Measurements from ENCODE around the gene ANKRD65.
"Not testable (repeated sequence)": the region's sequence is repeated elsewhere in the genome, so short reads cannot be mapped to it uniquely, and the experiment has no call there.

ANKRD65 gene

DNA sequence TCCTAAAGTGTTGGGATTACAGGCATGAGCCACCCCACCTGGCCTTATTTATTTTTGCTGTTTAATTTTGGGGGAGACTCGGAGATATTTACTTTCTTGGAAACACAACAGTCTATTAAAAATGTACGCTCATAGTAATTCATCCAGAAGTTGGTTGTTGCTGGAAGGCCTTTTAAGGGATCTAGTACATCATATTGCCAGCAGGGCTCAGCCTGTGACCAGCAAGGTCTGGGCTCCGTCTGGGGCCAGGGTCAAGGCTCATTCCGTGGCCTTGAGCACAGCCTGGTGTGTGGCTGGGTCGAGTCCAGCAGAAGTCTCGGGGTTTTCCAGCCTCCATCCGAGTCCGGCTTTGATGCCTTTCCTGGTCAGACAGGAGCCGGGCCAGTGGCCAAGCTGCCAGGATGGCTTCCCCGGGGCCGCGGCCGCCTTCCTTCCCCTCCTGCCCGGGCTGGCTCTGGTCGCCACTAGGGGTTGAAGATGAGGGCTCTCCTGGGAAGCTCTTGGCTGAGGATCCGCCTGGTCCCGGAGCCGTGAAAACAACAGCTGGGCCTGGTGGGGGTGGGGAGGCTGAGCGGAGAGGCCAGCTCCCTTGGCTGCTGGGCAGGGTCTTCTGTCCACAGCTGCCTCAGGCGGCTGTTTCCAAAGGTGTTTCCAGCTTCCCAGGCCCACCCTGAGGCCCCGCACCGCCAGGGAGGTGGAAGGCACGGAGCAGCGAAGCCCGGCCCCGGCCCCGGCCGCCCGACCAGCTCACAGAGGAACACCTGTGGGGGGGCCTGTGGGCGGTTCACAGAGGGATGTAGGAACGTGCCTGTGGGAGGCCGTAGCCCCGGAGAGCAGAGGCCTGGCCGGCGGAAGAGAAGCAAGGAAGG, 9.3 kb upstream of the ANKRD65 start:
- DNase-seq: peak; percentile 24

DNA sequence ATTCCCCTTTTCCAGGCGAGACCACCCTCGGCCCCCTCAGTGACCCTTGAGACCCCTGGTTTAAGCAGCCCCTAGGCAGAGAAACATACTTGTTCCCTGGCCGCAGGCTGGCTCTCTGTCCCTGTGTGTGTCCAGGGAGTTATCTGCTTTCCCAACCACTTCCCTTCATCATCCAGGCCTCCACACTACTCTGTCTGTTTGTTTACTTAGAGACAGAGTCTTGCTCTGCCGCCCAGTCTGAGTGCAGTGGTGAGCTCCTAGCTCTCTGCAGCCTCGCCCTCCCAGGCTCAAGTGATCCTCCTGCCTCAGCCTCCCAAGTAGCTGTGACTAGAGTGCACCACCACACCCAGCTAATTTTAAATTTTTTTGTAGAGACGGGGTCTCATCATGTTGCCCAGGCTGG, 8.6 kb upstream of the ANKRD65 start:
- DNase-seq: peak; percentile 21

DNA sequence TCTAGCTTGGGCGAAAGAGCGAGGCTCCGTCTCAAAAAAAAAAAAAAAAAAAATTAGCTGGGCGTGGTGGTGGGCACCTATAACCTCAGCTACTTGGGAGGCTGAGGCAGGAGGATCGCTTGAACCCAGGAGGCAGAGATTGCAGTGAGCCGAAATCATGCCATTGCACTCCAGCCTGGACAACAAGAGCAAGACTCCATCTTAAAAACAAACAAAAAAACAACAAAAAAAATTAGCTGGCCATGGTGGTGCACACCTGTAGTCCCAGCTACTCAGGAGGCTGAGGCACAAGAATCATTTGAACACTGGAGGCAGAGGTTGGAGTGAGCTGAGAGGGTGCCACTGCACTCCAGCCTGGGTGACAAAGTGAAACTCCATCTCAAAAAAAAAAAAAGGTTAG, 7.9 kb upstream of the ANKRD65 start:
- DNase-seq: not testable (repeated sequence)

DNA sequence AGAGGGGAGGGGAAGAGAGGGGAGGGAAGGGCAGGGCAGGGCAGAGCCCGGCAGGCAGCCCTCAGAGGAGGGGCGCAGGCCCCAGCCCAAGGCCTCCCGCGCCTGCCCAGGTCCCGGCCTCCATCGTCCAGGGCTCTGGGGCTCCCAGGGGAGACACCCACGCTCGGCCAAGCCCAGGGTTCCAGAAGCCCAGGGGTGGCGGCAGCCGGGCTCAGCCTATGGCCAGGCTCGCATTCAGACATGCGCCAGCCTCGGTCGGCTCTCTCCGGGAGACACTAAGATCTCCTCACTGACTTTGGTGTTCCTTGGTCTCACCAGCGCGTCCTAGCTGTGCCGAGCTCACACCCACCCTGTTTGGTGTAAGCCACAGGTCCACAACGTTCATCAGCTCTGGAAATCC, 7.1 kb upstream of the ANKRD65 start:
- DNase-seq: no peak

DNA sequence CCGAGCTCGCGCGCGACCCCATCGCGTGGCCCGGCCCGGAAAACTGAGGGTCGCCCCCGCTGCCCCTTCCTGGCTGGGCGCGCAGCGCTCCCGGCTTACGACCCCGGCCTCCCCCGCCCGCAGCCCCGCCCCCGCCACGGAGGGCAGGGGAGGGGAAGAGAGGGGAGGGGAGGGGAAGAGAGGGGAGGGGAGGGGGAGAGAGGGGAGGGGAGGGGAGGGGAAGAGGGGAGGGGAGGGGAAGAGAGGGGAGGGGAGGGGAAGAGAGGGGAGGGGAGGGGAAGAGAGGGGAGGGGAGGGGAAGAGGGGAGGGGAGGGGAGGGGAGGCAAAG, 6.7 kb upstream of the ANKRD65 start:
- no peak for DNase-seq

DNA sequence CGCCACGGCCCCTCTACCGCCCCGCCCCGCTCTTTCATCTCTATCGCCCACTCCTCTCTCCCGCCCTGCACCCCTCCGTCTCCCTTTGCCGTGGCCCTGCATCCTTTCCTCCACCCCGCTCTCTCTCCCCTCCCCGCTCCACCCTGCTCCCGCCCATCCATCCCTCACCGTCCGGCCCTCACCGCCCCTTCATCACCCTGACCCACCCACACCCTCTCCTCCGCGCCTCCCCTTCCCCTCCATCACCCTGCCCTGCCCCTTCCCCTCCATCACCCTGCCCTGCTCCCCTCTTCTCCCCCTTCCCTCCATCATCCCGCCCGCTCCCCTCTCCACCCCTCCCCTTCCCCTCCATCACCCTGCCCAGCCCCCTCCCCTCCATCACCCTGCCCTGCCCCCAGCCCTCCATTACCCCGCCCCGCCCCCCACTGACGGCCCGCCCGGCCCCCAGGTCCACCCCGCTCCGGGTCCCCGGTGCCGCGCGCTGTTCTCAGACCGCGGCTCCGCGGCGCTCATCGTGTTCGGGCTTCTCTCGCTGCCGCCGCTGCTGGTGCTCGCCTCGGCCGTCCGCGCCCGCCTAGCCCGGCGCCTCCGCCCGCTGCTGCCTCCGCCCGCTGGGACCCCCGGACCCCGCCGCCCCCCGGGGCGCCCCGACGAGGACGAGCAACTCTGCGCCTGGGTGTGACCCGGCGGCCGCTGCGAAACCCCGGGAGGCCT, 6.2 kb upstream of the ANKRD65 start:
- DNase-seq: peak; percentile 14

DNA sequence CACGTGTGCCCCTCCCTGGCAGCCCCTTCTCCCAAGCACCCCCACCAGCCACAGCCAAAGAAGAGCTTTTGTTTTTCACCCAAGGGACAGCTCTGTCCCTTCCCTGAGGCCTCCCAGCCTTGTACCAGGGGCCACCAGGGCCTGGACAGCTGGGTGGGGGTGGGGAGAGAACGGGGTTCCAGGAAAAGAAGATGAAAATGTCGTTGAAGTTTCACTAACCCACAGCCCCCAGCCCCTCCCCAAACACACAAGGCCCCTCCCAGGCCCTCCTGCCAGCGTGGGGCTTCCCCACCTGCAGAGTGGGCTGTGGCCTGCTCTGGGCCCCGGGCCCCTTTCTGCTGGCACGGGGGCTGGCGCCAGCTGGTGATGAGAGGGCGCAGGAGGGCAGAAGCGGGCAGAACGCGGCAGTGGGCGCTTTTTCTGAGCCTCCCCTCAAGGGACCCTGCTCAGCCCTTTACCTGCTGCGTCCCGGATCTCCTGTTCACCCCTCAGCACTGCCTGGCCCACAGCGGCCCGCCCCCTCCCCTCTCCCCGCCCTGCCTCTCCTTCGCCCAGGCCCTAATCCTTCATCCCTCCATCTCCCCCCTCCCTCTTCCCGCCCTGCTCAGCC, 5.5 kb upstream of the ANKRD65 start:
- no peak for DNase-seq

DNA sequence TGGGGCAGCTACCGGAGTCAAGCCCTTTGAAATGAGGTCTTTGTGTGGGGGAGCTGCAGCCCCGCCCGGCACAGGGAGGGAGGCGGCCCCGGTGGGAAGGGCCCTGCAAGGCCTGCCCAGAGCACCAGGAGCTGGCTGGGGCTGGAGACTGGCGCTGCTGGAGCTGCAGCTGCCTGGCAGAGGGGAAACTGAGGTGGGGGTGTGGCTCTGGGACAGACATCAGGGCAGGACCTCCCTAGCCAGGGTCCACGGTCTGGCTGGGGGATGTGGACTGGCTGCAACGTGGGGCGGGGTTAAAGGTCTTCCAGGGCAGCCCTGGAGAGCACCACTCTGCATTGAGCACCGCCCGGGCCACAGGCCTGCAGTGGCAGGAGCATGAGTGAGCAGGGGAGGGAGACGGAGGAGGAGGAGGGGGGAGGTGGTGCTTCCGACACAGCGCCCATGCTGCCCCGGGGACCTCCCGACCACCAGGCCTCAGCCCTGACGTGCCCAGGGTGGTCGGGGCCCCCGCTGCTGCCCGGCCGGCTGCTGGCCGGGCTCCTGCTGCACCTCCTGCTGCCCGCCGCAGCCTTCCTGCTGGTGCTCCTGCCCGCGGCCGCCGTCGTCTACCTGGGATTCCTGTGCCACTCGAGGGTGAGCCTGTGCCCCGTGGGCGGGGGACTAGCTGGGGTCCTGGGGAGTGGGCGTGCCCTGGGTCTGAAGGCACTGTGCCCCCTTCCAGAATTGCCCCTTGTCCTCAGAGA, 4.8 kb upstream of the ANKRD65 start:
- DNase-seq: no peak

DNA sequence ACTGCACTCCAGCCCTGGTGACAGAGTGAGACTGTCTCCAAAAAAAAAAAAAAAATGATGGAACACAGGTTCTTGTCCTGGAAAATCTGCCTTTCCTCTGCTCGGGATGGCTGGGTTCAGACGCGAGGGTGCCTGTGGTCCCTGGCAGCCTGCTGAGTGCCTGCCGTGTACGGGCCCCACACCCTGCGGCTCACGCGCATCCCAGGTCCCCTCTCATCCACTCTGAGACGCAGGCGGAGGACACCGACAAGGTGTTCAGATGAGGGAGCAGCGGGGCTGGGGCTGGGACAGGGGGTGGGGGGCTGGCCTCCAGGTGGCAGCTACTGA, 4.3 kb upstream of the ANKRD65 start:
- DNase-seq: no peak

DNA sequence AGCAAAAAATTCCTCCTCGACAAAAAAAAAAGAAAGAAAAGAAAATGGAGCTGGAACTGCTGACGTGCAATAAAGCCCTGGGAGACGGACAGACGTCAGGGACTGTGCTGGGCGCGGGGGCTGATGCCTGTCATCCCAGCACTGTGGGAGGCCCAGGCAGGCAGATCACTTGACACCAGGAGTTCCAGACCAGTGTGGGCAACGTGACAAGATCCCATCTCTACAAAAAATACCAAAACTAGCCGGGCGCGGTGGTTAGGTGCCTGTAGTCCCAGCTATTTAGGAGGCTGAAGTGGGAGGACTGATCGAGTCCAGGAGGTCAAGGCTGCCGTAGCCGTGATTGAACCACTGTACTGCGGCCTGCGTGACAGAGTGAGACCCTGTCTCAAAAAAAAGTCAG, 3.6 kb upstream of the ANKRD65 start:
- no peak for DNase-seq

DNA sequence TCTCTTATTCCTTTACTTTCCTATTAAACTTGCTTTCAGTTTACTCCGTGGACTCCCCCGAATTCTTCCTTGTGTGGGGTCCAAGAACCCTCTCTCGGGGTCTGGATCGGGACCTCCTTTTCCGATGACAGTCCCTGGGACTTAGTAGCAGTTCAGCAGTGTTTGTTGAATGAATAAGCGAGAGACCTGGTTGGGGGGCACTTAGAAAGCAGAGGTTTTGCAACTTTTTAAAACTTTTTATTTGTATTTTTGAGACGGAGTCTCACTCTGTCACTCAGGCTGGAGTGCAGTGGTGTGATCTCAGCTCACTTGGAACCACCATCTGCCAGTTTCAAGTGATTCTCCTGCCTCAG, 2.1 kb upstream of the ANKRD65 start:
- no peak for DNase-seq

DNA sequence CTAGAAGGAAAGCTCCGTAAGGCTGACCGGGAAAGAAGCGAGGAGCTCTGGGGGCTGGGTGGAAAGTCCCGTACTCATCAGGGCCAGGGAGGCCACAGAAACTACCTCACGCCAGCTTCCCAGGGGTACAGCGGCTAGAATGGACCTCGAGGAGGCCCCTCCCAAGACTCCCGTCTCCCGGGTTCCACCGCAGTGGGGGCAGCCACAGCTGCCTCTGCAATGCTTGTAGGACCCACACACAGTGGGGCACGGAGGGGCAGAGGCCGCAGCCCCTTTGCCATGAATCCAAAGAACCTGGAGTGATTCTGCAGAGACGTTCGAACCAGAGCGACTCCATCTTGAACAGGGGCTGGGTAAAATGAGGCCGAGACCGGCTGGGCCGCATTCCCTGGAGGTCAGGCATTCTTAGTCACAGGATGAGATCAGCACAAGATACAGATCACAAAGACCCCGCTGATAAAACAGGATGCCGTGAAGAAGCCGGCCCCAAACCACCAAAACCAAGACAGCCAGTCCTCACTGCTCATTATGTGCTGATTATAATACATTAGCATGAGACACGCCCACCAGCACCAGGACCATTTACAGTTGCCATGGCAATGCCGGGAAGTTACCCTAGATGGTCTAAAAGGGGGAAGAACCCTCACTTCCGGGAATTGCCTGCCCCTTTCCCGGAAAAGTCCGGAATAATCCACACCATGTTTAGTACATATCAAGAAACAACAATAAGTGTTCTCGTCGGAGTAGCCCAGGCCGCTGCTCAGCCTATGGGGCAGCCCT, 1.6 kb upstream of the ANKRD65 start:
- DNase-seq: peak; percentile 58

DNA sequence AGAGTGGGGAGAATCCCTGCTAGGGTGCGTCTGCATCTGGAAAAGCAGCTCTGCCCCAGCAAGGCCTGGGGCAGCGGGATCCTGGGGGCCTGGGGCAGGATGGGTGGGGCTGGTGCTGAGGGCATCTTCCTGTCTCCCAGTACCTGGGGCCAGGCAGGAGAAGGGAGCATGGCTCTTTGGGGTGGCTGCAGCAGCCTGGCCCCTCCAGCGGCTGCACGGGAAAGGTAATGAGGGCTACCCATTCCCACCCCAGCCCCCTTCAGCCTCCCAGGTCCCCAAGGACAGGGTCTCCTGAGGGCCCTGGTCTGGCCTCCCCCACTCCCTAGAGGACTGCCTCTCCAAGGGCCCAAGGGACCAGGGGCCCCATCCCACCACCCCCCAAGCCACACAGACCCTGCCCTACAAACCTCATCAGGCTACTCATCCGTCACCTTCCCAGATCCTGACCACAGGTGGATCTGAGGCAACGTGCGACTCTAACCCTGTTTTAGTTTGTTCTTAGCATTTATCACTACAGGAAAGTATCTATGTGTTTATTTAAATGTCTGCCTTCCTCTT, 910 bp upstream of the ANKRD65 start:
- no peak for DNase-seq

DNA sequence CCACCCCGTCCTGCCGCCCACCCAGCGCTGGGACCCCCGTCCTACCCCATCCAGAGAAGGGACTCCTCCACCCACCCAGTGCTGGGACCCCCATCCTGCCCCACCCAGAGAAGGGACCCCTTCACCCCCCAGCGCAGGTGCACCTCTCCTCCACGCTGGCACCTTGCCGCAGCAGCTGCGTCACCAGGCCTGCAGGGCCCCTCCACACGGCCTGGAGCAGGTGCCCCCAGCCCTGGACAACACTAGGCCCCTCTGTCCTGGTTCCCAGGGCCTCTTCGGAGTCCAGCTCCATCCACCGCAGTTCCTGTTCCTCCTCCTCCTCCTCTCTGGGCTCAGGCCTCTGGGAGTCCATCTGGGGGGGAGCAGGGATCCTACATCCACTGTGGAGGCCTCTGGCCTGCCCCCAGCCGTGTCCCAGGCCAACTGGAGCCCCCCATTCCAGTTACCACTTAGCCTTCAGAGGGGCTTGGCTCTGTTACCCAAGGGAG, 378 bp downstream of the ANKRD65 start:
- DNase-seq: no peak

DNA sequence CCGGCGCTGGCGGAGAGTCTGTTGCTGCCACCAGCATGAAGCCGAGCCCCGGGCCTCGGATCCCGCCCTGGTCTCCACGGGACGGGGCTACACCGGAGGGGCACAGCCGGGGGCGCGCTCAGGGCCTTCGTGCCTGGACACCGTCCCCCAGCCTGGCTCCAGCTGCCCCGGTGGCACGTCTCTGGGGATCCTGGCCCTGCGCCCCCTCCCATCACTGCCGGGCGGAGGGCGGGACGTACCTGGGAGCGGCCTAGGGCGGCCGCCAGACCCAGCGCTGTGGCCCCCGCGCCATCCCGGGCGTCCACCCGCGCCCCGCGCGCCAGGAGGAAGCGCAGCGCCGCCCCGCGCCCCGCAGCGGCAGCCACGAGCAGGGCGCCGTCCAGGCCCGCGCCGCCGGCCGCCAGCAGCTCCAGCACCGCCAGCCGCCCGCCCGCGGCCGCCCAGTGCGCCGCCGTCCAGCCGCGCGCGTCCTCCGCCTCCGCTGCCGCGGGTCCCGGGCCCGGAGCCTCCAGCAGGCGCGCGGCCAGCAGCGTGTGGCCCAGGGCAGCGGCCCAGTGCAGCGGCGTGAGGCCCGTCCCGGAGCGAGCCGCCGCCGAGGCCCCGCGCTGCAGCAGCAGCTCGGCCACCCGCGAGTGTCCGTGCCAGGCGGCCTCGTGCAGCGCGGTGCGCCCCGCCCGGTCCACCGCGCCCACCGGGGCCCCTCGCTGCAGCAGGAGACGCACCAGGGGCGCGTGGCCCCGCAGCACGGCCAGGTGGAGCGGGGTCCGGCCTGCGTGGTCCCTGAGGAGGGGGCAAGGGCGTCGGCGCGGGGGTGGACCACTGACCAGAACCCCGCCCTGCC, 1.0 kb downstream of the ANKRD65 start:
- DNase-seq: no peak

DNA sequence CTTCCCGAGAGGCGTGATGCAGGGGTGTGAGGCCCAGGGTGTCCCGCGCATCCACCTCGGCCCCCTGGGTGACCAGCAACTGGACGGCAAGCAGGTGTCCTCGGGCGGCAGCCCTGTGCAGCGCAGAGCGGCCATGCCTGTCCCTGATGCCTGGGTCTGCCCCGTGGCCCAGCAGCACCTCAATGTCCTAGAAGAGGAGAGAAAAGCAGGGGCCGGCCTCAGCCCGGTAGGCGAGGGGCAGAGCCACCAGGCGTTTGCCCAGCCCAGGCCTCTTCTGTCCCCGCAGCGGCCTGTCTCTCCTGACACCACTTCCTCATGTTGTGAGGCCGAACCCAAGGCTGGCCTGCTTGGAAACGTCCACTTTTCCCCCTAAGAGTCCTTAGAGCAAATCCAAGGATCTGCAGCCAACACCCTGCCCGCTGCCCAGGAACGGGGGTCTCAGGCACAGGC, 1.7 kb downstream of the ANKRD65 start:
- no peak for DNase-seq

DNA sequence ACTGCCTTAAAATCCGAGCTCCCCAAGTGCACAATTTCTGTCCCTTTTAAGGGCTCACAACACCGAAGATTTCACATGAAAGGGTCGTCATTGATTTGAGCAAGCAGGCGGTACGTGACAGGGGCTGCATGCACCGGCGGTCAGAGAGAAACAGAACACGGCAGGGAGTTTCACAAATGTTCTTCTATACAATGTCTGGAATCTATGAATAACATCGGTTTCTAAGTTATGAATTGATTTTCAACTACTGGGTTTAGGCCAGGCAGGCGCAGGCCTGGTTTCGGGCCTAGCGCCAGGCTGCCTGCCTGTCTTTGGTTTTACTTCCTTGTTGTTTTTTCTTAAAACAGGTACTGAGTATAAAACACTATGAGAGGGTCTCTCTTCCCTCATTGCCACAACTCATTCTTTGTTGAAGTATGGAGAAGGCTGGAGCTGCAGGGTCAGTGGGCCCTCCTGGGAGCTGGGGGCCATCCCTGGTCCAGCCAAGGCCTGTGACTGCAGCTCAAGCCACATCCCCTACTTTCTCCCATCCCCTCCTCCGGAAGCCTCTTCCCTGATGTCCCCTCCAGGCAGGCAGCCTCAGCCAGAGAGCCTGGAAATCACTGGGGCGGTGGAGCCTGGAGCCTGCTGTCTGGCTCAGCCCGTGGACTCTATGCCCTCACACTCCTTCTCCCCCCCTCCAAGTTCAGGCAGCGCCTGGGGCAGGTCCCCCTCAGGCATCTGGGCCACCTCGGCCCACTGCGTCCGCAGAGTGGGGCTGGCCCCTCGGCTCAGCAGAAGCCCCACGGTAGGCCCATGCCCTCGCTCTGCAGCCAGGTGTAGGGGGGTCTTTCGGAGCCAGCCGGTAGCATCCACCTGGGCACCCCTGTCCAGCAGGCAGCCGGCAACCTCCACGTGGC, 2.4 kb downstream of the ANKRD65 start:
- DNase-seq: no peak

DNA sequence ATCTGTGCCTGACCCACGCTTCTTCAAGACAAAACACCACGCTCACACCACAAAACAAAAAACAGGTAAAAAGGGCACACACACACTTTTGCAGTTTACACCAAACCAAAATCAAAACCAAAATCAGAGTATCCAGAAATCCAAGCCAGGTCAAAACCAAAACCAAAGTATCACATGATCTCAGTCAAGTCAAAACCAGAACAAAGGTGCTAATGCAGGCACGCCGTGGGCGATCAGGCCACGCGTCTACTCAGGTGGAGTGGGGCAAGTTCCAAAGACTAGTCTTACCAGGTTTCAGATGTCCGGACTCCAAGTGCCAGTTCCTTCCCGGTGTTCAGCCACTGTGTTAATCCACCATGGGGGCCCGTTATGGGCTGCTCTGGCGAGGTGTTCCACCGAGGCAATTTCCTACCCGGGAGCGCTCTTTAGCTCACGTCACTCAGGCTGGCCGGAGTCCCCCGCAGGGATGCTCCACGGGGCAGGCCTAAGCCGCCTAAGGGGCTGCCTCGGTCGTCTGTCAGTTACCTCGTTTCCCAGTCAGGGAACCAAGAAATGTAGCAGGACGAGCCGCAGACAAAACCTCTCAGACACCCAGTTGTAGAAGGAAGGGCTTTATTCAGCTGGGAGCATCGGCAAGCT, 3.1 kb downstream of the ANKRD65 start:
- DNase-seq: not testable (repeated sequence)

DNA sequence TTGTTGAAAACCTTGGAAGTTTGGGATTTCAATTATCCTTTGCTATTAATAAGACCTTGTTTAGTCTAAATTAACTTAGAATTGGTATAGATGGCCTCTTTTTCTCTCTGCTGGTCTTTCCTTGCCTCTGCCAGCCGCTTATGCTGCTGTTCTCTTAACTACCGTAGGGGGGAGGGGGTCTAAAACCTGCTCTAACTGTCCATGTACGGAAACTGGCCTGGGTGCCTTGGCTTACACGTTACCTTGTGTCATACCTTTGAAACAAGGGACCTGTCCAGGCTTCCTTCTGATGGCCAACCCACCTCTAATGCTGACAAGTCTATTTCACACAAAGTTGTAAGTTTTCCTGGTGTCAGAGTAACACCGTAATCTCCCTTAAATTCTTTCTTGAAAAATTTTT, 3.7 kb downstream of the ANKRD65 start:
- not testable (repeated sequence) for DNase-seq

Data from fibroblast of skin of back (primary cell).